Hematopoietic multipotent progenitor cell (in vitro differentiated cells): ENCODE results near the gene GOLGA6L22. TPM values are rescaled to one million over a fixed set of nuclear protein-coding genes. Genes with fewer than 3 reads are reported as not detected.
"Not testable (repeated sequence)": the region's sequence is repeated elsewhere in the genome, so short reads cannot be mapped to it uniquely, and the experiment has no call there.

Experiments used
- DNase-seq, 3 donors: peaks; one replicate each; pipeline ENCODE4 v3.0.0-alpha.2; 2011 to 2015; ENCODE audit warnings: low read depth in 2 of 3, low spot score in 2 of 3
- small RNA-seq: library from RNA; depleted of rRNA; stranded (forward); fragments of <200 nt; gene quantifications from one replicate; pipeline ENCODE3, GENCODE V24; 2012
- total RNA-seq: library from RNA; depleted of rRNA; stranded (reverse); fragments of >200 nt; gene quantifications from one replicate; pipeline ENCODE4 v1.2.3, GENCODE V29; 2012

The GOLGA6L22 gene, protein sequence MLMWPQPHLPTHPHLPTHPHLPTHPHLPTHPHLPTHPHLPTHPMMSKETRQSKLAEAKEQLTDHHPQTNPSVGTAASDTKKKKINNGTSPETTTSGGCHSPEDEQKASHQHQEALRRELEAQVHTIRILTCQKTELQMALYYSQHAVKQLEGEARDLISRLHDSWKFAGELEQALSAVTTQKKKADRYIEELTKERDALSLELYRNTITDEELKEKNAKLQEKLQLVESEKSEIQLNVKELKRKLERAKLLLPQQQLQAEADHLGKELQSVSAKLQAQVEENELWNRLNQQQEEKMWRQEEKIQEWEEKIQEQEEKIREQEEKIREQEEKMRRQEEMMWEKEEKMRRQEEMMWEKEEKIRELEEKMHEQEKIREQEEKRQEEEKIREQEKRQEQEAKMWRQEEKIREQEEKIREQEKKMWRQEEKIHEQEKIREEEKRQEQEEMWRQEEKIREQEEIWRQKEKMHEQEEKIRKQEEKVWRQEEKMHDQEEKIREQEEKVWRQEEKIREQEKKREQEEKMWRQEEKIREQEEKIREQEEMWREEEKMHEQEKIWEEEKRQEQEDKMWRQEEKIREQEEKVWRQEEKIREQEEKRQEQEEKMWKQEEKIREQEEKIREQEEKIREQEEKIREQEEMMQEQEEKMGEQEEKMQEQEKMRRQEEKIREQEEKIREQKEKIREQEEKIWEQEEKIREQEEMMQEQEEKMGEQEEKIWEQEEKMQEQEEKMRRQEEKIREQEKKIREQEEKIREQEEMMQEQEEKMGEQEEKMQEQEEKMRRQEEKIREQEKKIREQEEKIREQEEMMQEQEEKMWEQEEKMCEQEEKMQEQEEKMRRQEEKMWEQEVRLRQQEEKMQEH
- not detected for total RNA-seq

DNA sequence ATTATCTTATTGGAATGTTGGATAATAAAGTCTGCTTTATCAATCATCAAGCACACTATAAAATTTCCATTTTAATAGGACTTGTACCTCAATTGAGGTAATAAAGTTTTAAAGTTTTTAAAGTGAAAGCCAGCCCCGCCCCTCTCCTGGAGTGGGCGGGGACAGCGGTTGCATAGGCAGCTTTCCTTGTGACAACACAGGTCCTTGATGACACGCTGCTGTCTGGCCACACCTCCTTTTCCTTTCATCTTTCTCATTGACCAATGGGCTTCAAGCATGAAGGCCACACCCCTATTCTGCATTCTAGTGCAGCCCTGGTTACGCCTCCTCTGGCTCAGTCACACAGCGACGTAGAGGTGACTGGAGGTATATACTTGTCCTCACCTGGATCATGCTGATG is at the start of gene GOLGA6L22:
Gene GOLGA6L22, plus strand, starts transcription at position 301 of the 400 bp plus-strand sequence. Its CDS starts 91 bp downstream, at position 392.
- DNase-seq: not testable (repeated sequence)

DNA sequence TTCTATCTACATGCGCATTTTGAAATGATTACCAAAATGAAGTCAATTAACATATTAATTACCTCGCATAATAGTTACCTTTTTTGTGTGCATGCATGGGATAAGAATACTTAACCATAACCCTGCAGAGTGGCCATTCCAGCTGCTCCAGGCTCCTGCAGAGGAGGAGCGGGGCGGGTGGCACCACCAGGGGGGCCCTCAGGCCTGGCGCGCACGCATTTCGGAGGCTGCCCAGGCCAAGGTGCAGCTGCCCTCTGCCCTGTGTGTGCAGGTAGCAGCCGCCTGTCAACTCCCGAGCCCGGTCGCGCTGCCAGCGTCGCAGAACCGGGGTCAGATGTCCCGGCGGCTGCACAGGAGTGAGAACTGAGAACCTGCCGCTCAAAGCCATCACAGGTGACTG is 41.4 kb upstream of the GOLGA6L22 start:
- not testable (repeated sequence) for DNase-seq

DNA sequence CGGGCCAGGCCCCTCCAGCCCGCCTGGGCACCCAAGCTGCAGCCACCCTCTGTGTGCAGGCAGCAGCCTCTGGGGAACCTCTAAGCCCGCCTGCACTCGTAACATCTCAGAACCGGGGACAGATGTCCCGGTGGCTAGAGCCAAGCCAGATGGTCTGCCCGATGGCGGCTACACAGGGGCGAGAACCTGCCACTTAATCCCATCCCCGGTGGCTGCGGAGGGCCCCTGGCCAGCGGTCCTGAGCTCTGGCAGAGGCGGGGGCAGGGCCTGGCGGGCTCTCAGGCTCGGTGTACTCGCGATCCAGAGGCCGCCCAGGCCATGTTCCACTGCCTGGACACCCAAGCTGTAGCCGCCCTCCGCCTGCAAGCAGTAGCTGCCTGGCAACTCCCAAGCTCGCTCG is 40.9 kb upstream of the GOLGA6L22 start:
- not testable (repeated sequence) for DNase-seq

DNA sequence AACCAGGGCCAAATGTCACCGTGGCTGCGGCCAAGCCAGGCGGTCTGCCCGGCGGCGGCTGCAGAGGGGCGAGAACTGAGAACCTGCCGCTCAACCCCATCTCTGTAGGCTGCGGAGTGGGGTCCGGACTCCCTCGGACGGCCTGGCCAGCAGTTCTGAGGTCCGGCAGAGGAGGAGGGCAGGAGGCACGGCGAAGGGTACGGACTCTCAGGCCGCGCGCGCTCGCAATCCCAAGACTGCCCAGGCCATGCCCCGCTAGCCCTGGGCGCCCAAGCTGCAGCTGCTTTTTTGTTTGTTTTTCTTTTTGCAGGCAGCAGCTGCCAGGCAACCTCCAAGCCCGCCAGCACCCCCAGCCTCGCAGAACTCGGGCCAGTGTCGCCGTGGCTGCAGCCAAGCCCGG is 40.5 kb upstream of the GOLGA6L22 start:
- not testable (repeated sequence) for DNase-seq

DNA sequence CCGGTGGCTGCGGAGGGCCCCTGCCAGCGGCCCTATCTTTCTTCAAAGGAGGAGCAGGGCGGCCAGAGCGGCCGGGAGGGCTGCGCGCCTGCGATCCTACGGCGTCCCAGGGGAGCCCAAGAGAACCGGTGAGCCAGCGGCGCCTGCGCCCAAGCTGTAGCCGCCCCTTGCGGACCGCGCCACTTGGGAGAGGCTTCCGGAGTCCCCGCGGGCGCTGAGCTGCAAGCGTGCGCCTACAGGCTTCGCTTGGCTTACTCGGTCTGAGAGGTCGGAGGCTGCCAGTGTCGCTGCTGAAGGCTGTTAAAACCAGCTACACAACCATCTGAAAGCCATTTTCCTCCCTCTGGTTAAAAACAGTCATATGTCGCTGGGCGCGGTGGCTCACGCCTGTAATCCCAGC is 40.0 kb upstream of the GOLGA6L22 start:
- DNase-seq: not testable (repeated sequence)

DNA sequence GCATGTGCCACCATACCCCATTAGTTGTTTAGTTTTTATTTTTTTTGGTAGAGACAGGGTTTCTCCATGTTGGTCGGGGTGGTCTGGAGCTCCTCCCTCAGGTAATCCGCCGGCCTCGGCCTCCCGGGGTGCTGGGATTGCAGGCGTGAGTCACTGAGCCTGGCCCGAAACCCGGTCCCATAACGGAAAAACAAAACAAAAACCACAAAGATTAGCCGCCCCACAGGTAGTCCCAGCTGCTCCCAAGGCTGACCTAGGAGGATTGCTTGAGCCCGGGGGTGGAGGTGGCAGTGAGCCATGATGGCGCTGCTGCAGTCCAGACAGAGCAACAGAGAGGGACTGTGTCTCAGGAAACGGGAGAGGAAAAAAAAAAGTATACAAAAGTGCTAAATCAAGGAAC is 38.4 kb upstream of the GOLGA6L22 start:
- not testable (repeated sequence) for DNase-seq

DNA sequence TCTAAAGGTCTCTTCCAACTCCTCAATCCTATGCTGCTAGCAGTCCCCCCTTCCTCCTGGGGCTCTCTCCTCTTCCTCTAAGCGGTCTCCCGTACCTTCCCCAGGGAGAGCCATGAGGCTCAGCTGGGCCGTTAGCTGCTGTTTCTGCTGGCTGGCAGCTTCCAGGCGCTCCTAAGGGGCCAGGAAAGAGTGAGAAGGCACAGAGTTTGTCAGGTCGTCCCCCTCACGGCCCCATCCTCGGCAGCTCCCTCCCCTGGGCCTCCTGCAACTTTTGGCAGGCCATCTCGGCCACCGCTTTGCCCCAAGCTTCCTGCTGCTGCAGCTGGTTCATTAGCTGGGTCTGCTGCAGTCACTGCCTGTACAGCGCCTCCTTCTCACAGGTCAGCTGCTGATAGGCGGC is 29.3 kb upstream of the GOLGA6L22 start:
- DNase-seq: not testable (repeated sequence)

DNA sequence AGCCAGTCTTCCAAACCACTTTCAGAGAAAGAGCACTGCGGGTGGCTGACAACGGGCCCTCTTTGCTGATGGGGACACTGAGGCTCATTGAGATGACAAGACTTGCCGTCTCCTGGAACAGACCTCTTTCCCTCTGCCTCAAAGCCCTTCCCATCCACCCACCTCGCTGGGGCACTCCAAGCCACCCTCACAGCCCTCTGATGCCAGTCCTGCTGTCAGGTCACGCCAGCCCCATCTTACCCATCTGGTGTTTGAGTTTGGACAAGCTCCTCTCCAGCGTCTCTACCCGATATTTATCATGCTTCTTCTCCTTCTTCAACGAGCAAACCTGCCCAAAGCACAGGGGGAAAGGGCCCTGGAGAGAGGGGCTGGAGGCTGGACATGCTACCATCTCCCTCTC is 27.0 kb upstream of the GOLGA6L22 start:
- not testable (repeated sequence) for DNase-seq

DNA sequence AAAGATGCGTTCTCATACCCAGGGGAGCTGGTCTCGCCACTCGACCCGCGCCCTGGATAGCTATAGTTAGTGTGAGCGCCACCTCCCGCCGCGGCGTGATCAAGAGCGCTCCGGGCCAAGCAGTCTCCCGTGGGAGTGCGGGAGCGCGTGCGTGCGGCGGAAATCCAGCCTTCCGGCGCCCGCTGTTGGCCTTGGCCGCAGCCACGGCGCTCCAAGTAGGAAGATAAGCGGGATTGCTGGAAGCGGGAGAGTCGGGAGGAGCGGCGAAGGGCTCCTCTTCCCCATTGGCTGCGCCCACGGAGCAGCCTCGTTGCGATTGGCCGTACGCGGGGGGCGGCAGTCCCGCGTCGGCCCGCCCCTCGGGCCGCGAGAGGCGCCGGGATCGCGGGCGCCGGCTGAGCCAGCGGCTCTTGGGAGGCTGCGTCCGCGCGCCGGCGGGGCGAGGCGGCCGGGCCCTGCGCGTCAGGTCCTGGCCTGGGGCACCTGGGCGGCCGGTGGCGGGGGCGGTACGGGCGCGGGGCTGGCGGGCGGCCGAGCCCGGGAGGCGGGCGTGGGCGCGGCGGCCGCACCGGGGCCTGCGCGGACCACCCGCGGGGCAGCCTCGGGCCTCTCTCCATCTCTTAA is 35.9 kb downstream of the GOLGA6L22 start:
- peak; percentile 10 to 49 (median 42) for DNase-seq

DNA sequence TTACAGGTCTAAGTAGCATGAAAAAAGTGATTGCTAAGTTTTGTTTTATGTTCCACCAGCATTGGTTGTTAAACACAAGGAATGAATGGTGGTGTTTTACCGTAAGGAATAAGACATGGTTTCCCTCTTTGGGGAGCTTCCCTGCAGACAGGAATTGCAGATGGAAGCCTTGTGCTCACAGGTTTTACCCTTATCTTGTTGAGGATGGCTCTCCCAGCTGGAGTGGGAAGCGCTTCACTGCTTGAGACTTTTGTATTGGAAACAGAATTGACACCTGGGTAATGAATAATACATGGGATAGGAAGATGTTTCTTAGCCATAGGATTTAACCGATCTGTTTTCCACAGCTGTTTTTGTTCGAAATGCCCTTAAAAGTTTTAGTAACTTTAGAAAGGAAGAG is 38.5 kb downstream of the GOLGA6L22 start:
- not testable (repeated sequence) for DNase-seq

DNA sequence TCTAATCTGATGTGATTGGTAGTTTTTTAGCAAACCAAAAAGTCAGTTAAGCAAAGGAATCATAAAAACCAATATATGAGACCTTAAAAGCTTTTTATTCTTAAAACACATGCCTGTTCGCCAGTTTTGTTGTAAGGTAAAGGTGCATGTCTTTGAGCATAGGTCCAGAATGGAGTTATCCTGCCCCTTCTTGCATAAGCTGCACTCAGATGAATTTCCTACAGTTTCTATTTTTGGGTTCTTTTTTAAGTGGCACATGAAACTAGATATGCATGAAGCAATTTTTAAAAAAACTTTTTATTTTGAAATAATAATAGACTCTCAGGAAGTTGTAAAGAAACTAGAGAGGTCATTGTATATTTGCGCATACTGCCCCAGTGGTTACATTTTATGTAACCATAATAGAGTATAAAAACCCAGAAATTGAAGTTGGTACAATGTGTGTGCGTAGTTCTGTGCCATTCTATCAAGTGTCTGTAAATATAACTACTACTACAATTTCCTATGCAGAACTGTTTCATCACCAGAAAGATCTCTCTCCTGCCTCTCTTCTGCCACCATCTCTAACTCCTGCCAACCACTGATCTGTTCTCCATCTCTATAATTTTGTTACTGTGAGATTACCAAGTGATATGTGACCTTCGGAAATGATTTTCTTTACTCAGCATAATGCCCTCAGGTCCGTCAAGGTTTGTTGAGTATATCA is 39.7 kb downstream of the GOLGA6L22 start:
- DNase-seq: not testable (repeated sequence)

DNA sequence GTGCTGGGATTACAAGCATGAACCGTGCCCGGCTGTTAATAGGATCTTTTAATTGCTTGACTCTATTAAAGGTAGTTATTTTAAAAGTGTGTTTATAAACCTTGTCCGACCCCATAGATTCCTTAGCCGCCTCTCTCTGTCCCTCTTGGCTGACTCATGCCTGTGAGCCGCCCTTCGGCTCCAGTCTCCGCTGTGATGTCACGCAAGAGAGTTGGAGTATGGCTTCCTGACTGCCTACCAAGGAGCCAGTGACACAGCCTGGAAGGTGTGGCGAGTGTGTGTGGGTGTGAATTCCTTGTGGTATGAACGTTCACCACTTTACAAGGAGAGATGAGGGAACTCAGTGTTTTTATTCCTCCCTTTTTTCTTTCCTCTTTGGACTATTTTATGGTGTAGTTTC is 43.6 kb downstream of the GOLGA6L22 start:
- not testable (repeated sequence) for DNase-seq

DNA sequence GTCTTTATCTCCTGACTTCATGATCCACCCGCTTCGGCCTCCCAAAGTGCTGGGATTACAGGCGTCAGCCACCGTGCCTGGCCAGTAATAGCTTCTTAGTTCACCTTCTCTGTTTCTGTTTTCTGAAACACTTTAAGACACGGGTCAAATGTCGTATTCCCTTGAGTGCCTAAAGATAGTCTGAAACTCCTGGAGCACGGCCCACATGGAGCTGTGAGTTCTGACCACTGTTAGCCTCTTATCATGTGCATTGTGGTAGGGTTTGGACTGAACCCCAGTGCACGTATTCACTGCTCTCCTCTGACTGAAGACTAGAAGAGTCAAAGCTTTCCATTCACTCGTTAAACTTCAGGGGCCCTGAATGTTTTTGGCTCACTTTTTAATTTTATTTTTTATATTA is 48.3 kb downstream of the GOLGA6L22 start:
- not testable (repeated sequence) for DNase-seq

DNA sequence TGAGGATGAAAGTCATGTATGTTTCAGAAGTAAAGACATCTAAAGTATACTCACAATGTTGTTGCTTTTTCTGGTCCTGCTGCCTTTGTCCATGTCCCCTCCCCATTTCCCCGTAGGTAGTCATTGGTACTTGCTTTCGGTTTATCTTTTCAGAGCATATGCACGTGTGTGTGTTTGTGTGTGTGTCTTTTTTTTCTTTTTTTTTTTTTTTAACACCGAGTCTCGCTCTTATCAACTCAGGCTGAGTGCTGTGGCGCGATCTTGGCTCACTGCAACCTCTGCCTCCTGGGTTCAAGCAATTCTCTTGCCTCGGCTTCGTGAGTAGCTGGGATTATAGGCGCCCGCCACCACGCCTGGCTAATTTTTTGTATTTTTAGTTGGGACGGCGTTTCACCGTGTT is 57.4 kb downstream of the GOLGA6L22 start:
- not testable (repeated sequence) for DNase-seq

Small RNA genes lying within 50 kb of the gene (small RNA-seq; reads per million reads assigned to genes)
- gene RN7SL545P: not detected
